GM19023 (cell line): ENCODE measurements around the gene SORT1.
"Not testable (repeated sequence)": the region's sequence is repeated elsewhere in the genome, so short reads cannot be mapped to it uniquely, and the experiment has no call there.

Experiments used
- ATAC-seq: cut with Tn5 transposase; IDR thresholded peaks from one replicate; pipeline ENCODE4 v1.9.1; 2021; ENCODE audit warnings: mild to moderate bottlenecking, moderate library complexity; ENCODE audit not compliant: unreplicated experiment

The SORT1 gene

GRCh38 chr1:109398343-109399225, 866 bp upstream of the SORT1 start:
- no peak for ATAC-seq

GRCh38 chr1:109396871-109397580, 692 bp downstream of the SORT1 start:
- peak; percentile 16 for ATAC-seq

- no peak for ATAC-seq
These were observed 1.2 kb downstream of the SORT1 start for GRCh38 chr1:109396513-109396839.

GRCh38 chr1:109395602-109396512, 1.9 kb downstream of the SORT1 start:
- no peak for ATAC-seq

GRCh38 chr1:109395282-109395599, 2.5 kb downstream of the SORT1 start:
- ATAC-seq, result not testable (repeated sequence)

GRCh38 chr1:109394591-109395281, 3.0 kb downstream of the SORT1 start:
- ATAC-seq, result no peak

- no peak for ATAC-seq
These were observed 4.0 kb downstream of the SORT1 start for GRCh38 chr1:109393617-109394233.

GRCh38 chr1:109392788-109393616, 4.7 kb downstream of the SORT1 start:
- ATAC-seq, result no peak

- ATAC-seq, result no peak
These were observed 5.5 kb downstream of the SORT1 start for GRCh38 chr1:109392037-109392787.

- ATAC-seq, result peak; percentile 84
These were observed 6.1 kb downstream of the SORT1 start for GRCh38 chr1:109391626-109392025.

GRCh38 chr1:109391157-109391556, 6.6 kb downstream of the SORT1 start:
- no peak for ATAC-seq

GRCh38 chr1:109389638-109390341, 7.9 kb downstream of the SORT1 start:
- no peak for ATAC-seq

- ATAC-seq, result no peak
These were observed 8.7 kb downstream of the SORT1 start for GRCh38 chr1:109388884-109389637.

GRCh38 chr1:109388208-109388711, 9.5 kb downstream of the SORT1 start:
- ATAC-seq, result no peak

GRCh38 chr1:109386054-109386717, 11.5 kb downstream of the SORT1 start:
- ATAC-seq, result no peak

- no peak for ATAC-seq
These were observed 12.3 kb downstream of the SORT1 start for GRCh38 chr1:109385417-109385816.

GRCh38 chr1:109383854-109384253, 13.9 kb downstream of the SORT1 start:
- no peak for ATAC-seq
